OCI-LY1 (cell line): ENCODE data around the gene ACAP2.

Experiments
- H2AFZ ChIP-seq: fragments of 200-600 bp; sonication (generic), shearing (Covaris generic); 2 replicates; pipeline ENCODE4 v1.6.0; 2014; ENCODE audit warnings: antibody characterized with exemption, mild to moderate bottlenecking, low read length
- H3F3A ChIP-seq: fragments of 200-600 bp; sonication (generic), shearing (Covaris generic); 2 replicates; pipeline ENCODE4 v1.6.0; 2014; ENCODE audit warnings: mild to moderate bottlenecking, antibody characterized with exemption, low read length, moderate library complexity; ENCODE audit not compliant: insufficient read depth
- H3K27ac ChIP-seq: fragments of 200-600 bp; sonication (generic); 2 replicates; pipeline ENCODE4 v1.5.1; 2014; ENCODE audit warnings: low read length, mixed run types, mild to moderate bottlenecking, low read depth; ENCODE audit not compliant: poor library complexity, severe bottlenecking
- H3K27me3 ChIP-seq: fragments of 200-600 bp; sonication (generic); 2 replicates; pipeline ENCODE4 v1.6.0; 2014; ENCODE audit warnings: antibody characterized with exemption, mild to moderate bottlenecking, low read length, moderate library complexity; ENCODE audit not compliant: insufficient read depth
- H3K36me3 ChIP-seq: fragments of 200-600 bp; sonication (generic); 2 replicates; pipeline ENCODE4 v1.6.1; 2014; ENCODE audit warnings: mild to moderate bottlenecking, antibody characterized with exemption, low read length, moderate library complexity, mixed read lengths; ENCODE audit not compliant: insufficient read depth
- H3K4me1 ChIP-seq: fragments of 200-600 bp; sonication (generic); 2 replicates; pipeline ENCODE4 v1.5.1; 2014; ENCODE audit warnings: mild to moderate bottlenecking, low read length, moderate library complexity; ENCODE audit not compliant: insufficient read depth, severe bottlenecking
- H3K4me2 ChIP-seq: fragments of 200-600 bp; sonication (generic), shearing (Covaris generic); 2 replicates; pipeline ENCODE4 v1.6.1; 2014; ENCODE audit warnings: low read length
- H3K4me3 ChIP-seq: fragments of 200-600 bp; sonication (generic); 2 replicates; pipeline ENCODE4 v1.5.1; 2014; ENCODE audit warnings: low read length, low read depth, mild to moderate bottlenecking, mixed read lengths; ENCODE audit not compliant: poor library complexity, severe bottlenecking
- H3K79me2 ChIP-seq: fragments of 200-600 bp; shearing (Covaris generic); 2 replicates; pipeline ENCODE4 v1.6.1; 2016; ENCODE audit warnings: mixed run types, low read length, mixed read lengths; ENCODE audit not compliant: insufficient read depth
- H3K9ac ChIP-seq: fragments of 200-600 bp; sonication (generic), shearing (Covaris generic); 2 replicates; pipeline ENCODE4 v1.6.1; 2014; ENCODE audit warnings: mild to moderate bottlenecking, low read length, mixed read lengths
- H3K9me2 ChIP-seq: fragments of 200-600 bp; sonication (generic), shearing (Covaris generic); 2 replicates; pipeline ENCODE4 v1.6.1; 2014; ENCODE audit warnings: low read depth, mild to moderate bottlenecking, low read length, mixed read lengths
- H3K9me3 ChIP-seq: fragments of 200-600 bp; shearing (Covaris generic); 2 replicates; pipeline ENCODE4 v1.6.1; 2014; ENCODE audit warnings: low read length, mixed read lengths
- H4K20me1 ChIP-seq: fragments of 200-600 bp; sonication (generic), shearing (Covaris generic); 2 replicates; pipeline ENCODE4 v1.6.0; 2016; ENCODE audit warnings: mild to moderate bottlenecking, low read length; ENCODE audit not compliant: insufficient read depth
- CTCF ChIP-seq: fragments of 200-600 bp; sonication (generic), shearing (Covaris generic); IDR thresholded peaks from 2 replicates; pipeline ENCODE4 v1.5.1; 2017; ENCODE audit warnings: mild to moderate bottlenecking, antibody characterized with exemption, low read length, moderate library complexity, mixed read lengths
- EZH2 ChIP-seq: fragments of 200-600 bp; sonication (generic), shearing (Covaris generic); IDR thresholded peaks from 2 replicates; pipeline ENCODE4 v1.8.0; 2017; ENCODE audit warnings: borderline replicate concordance, mixed run types, mild to moderate bottlenecking, antibody characterized with exemption, low read length, moderate library complexity, mixed read lengths

Gene ACAP2

GRCh38 chr3:195240171-195240701, 202.6 kb downstream of the ACAP2 start:
- H3F3A ChIP-seq = no peaks in the 10 kb centered on the region
- no peak overlapping the region for H3K4me3 ChIP-seq
- no peaks in the 10 kb centered on the region for H3K9me2 ChIP-seq
- H3K27ac ChIP-seq = no peak overlapping the region
- no peaks in the 10 kb centered on the region for H3K9me3 ChIP-seq
- H3K27me3 ChIP-seq = no peaks in the 10 kb centered on the region
- H3K4me2 ChIP-seq = no peak overlapping the region
- no peaks in the 10 kb centered on the region for H4K20me1 ChIP-seq
- TF ChIP-seq CTCF (no peak), EZH2 (no peak)
- H2AFZ ChIP-seq = no peak overlapping the region
- no peak overlapping the region for H3K9ac ChIP-seq
- no peaks in the 10 kb centered on the region for H3K79me2 ChIP-seq
- H3K36me3 ChIP-seq = no peaks in the 10 kb centered on the region; the same call in 1 of the 2 replicates
- H3K4me1 ChIP-seq = no peaks in the 10 kb centered on the region

GRCh38 chr3:195239121-195239520, 203.7 kb downstream of the ACAP2 start:
- no peaks in the 10 kb centered on the region for H3K4me1 ChIP-seq
- H3K4me2 ChIP-seq = no peak overlapping the region
- TF ChIP-seq CTCF (no peak), EZH2 (no peak)
- H3F3A ChIP-seq = no peaks in the 10 kb centered on the region
- no peaks in the 10 kb centered on the region; the same call in 1 of the 2 replicates for H3K36me3 ChIP-seq
- no peaks in the 10 kb centered on the region for H3K9me3 ChIP-seq
- no peak overlapping the region for H2AFZ ChIP-seq
- H3K9me2 ChIP-seq = no peaks in the 10 kb centered on the region
- H3K9ac ChIP-seq = no peak overlapping the region
- H3K27me3 ChIP-seq = no peaks in the 10 kb centered on the region
- H3K79me2 ChIP-seq = no peaks in the 10 kb centered on the region
- no peak overlapping the region for H3K4me3 ChIP-seq
- H4K20me1 ChIP-seq = no peaks in the 10 kb centered on the region
- H3K27ac ChIP-seq = no peak overlapping the region

- no peak overlapping the region for H3K4me2 ChIP-seq
- TF ChIP-seq EZH2 (no peak), CTCF (no peak)
- no peaks in the 10 kb centered on the region for H3K79me2 ChIP-seq
- no peaks in the 10 kb centered on the region for H4K20me1 ChIP-seq
- no peaks in the 10 kb centered on the region for H3K9me2 ChIP-seq
- no peaks in the 10 kb centered on the region for H3K9me3 ChIP-seq
- no peak overlapping the region for H3K27ac ChIP-seq
- no peak overlapping the region for H3K9ac ChIP-seq
- no peaks in the 10 kb centered on the region for H3K4me1 ChIP-seq
- no peak overlapping the region for H2AFZ ChIP-seq
- no peaks in the 10 kb centered on the region for H3K27me3 ChIP-seq
- H3K4me3 ChIP-seq = no peak overlapping the region
- no peaks in the 10 kb centered on the region; the same call in 1 of the 2 replicates for H3K36me3 ChIP-seq
- no peaks in the 10 kb centered on the region for H3F3A ChIP-seq
These were observed 204.2 kb downstream of the ACAP2 start for GRCh38 chr3:195238586-195239118.
